ENCODE results near the gene UGGT2. TPM values are rescaled to one million over a fixed set of nuclear protein-coding genes. Genes with fewer than 3 reads are reported as not detected.
"Not testable (repeated sequence)": the region's sequence is repeated elsewhere in the genome, so short reads cannot be mapped to it uniquely, and the experiment has no call there.

The UGGT2 gene
- total RNA-seq, 1 donor from 2014 or later: 33.4 TPM

DNA sequence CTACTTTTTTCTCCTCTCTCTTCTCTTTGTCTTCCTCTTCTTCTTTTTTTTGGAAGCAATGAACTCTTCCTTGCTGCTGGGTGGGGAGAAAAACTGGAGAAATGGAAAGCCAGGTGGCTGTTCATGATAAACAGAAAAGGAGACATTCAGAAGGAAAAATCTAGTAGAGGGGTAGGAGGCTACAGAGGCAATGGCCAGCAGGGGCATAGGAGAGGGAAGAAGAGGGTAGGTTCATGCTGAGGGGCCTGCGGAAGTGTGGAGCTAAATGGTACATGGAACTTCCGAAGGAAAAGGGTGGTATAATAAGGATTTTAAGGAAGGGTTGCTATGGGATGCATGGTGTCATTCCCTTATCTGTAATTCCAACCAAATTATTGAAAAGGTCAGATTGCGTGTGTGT, 19.2 kb upstream of the UGGT2 start:
- H3K27me3 ChIP-seq: no peaks in the 10 kb centered on the region
- H3K36me3 ChIP-seq: no peaks in the 10 kb centered on the region
- no peaks in the 10 kb centered on the region for H3K9me3 ChIP-seq
- TF ChIP-seq POLR2AphosphoS5 (IDR thresholded peaks at IDR 0.05; ENCODE audit: insufficient read depth in 1 of 2, low read depth in 1 of 2) (no peak), POLR2A (IDR thresholded peaks at IDR 0.05) (no peak)
- TF ChIP-seq, protein P1, sequence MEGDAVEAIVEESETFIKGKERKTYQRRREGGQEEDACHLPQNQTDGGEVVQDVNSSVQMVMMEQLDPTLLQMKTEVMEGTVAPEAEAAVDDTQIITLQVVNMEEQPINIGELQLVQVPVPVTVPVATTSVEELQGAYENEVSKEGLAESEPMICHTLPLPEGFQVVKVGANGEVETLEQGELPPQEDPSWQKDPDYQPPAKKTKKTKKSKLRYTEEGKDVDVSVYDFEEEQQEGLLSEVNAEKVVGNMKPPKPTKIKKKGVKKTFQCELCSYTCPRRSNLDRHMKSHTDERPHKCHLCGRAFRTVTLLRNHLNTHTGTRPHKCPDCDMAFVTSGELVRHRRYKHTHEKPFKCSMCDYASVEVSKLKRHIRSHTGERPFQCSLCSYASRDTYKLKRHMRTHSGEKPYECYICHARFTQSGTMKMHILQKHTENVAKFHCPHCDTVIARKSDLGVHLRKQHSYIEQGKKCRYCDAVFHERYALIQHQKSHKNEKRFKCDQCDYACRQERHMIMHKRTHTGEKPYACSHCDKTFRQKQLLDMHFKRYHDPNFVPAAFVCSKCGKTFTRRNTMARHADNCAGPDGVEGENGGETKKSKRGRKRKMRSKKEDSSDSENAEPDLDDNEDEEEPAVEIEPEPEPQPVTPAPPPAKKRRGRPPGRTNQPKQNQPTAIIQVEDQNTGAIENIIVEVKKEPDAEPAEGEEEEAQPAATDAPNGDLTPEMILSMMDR (IDR thresholded peaks at IDR 0.05): no peak
- intact Hi-C loops (cut with DNase I): no loop called here
- no peaks in the 10 kb centered on the region for H3K4me1 ChIP-seq
- DNase-seq (ENCODE audit: extremely low spot score in 2 of 2): no peak
- no peak overlapping the region for H3K4me3 ChIP-seq
- H3K27ac ChIP-seq: no peak overlapping the region

DNA sequence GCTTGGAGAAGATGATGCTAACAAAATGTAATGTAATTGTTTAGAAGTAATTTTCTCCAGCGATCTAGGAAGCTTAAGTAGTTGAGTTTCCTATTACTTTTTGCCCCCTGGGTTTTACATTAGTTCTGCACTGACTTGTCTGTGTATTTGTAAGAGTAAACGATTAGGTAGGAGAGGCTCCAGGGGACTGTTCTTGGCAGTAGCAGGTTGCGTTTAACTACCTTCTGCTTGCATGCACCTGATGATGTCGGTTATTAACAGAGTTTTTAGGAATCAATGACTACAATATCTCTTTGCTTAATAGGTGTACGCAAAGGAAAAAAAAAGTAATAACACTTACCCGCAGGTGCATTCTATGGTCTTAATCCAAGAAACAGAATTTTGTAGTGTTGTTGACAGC, 18.3 kb upstream of the UGGT2 start:
- Histone ChIP-seq H3K36me3 (no peaks in the 10 kb centered on the region), H3K4me1 (no peaks in the 10 kb centered on the region), H3K9me3 (no peaks in the 10 kb centered on the region), H3K27ac (no peak overlapping the region), H3K27me3 (no peaks in the 10 kb centered on the region), H3K4me3 (no peak overlapping the region)
- TF ChIP-seq POLR2AphosphoS5 (IDR thresholded peaks at IDR 0.05; ENCODE audit: insufficient read depth in 1 of 2, low read depth in 1 of 2): no peak
- TF ChIP-seq, protein P1 (IDR thresholded peaks at IDR 0.05): no peak
- TF ChIP-seq POLR2A (IDR thresholded peaks at IDR 0.05): no peak
- no peak for DNase-seq (ENCODE audit: extremely low spot score in 2 of 2)
- intact Hi-C loops (cut with DNase I): no loop called here

DNA sequence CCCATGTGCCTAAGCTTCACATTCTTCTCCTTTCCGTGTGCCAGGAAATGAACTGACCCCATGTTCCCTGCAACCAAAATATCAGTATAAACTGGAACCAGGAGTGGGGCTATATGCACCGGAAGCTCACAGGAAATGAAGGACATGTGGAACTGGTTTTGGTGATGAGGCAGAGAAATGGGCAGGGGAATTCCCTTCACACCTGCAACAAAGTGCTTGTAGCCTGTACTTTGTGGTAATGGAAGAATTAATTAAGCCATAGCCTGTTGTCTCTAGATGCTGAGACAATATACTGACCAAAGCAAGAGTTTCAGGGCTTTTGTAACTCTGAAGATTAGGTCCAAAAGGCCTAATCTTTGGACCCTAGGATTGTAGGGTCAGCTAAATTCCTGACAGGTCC, 15.5 kb upstream of the UGGT2 start:
- Histone ChIP-seq H3K4me3 (no peak overlapping the region), H3K27me3 (no peaks in the 10 kb centered on the region), H3K36me3 (no peaks in the 10 kb centered on the region), H3K27ac (no peak overlapping the region), H3K9me3 (no peaks in the 10 kb centered on the region), H3K4me1 (no peaks in the 10 kb centered on the region)
- no peak for TF ChIP-seq POLR2A (IDR thresholded peaks at IDR 0.05)
- TF ChIP-seq, protein P1 (IDR thresholded peaks at IDR 0.05): no peak
- TF ChIP-seq POLR2AphosphoS5 (IDR thresholded peaks at IDR 0.05; ENCODE audit: insufficient read depth in 1 of 2, low read depth in 1 of 2): no peak
- intact Hi-C loops (cut with DNase I): no loop called here
- no peak for DNase-seq (ENCODE audit: extremely low spot score in 2 of 2)

DNA sequence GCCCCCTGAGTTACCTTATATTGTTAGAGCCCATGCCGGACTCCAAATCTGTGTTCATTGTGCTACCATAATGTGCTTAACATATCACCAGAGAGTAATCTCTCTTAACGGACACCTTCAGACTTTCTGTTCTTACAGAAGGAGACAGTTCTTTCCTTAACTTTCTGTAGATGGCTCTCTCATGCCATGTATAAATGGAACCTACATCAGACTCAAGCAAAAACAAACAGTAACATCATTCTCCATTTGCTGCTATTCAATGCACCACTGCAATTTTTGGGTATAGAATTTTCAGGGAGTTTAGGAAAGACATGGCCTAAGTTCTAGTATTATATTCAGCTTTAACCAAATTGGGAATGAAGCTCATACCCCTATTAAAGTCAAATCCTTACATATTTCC, 12.6 kb upstream of the UGGT2 start:
- intact Hi-C loops (cut with DNase I): no loop called here
- no peak overlapping the region for H3K4me3 ChIP-seq
- TF ChIP-seq POLR2A (IDR thresholded peaks at IDR 0.05) (no peak), POLR2AphosphoS5 (IDR thresholded peaks at IDR 0.05; ENCODE audit: insufficient read depth in 1 of 2, low read depth in 1 of 2) (no peak)
- TF ChIP-seq, protein P1 (IDR thresholded peaks at IDR 0.05): no peak
- no peaks in the 10 kb centered on the region for H3K27me3 ChIP-seq
- no peak for DNase-seq (ENCODE audit: extremely low spot score in 2 of 2)
- H3K9me3 ChIP-seq: no peaks in the 10 kb centered on the region
- no peaks in the 10 kb centered on the region for H3K36me3 ChIP-seq
- no peak overlapping the region for H3K27ac ChIP-seq
- H3K4me1 ChIP-seq: no peaks in the 10 kb centered on the region

DNA sequence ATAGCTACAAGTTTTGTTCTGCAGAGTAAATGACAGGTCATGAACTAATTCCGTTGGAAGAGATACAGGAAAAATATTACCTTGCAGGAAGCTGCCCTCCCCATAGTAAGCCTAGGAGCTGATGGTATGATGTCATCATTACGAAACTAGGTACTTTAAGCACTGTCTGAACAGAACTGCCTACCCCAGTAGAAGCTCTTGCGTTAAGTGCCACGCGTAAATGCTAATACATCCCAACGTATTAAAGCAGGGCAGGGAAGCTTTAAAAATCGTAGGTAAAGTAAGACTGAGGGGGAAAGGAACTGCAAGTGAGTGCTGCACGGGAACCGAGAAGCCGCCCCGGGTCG, 572 bp downstream of the UGGT2 start:
- no peak for DNase-seq (ENCODE audit: extremely low spot score in 2 of 2)

DNA sequence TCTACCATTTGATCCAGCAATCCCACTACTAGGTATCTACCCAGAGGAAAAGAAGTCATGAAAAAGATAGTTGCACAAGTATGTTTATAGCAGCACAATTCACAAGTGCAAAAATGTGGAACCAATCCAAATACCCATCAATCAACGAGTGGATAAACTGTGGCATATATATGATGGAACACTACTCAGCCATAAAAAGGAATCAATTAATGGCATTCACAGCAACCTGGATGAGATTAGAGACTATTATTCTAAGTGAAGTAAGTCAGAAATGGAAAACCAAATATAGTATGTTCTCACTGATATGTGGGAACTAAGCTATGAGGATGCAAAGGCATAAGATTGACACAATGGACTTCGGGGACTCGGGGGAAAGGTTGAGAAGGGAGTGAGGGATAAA, 1.3 kb downstream of the UGGT2 start:
- H3K27ac ChIP-seq; H3K27me3 ChIP-seq; H3K36me3 ChIP-seq; DNase-seq (ENCODE audit: extremely low spot score in 2 of 2); H3K4me1 ChIP-seq; intact Hi-C loops (cut with DNase I); H3K9me3 ChIP-seq: not testable (repeated sequence)
- peak overlapping the region; percentile 62 to 95 for H3K4me3 ChIP-seq

More for the DNA sequence above, 572 bp downstream of the UGGT2 start:
- Histone ChIP-seq H3K4me1 (peaks cover 6% of the 10 kb centered on the region), H3K36me3 (no peaks in the 10 kb centered on the region), H3K9me3 (no peaks in the 10 kb centered on the region), H3K27ac (peak overlapping the region; percentile 73), H3K4me3 (peak overlapping the region; percentile 62 to 95), H3K27me3 (no peaks in the 10 kb centered on the region)
- no peak for TF ChIP-seq POLR2AphosphoS5 (IDR thresholded peaks at IDR 0.05; ENCODE audit: insufficient read depth in 1 of 2, low read depth in 1 of 2)
- no peak for TF ChIP-seq POLR2A (IDR thresholded peaks at IDR 0.05)
- TF ChIP-seq, protein P1 (IDR thresholded peaks at IDR 0.05): no peak
- intact Hi-C loops (cut with DNase I): no loop called here

DNA sequence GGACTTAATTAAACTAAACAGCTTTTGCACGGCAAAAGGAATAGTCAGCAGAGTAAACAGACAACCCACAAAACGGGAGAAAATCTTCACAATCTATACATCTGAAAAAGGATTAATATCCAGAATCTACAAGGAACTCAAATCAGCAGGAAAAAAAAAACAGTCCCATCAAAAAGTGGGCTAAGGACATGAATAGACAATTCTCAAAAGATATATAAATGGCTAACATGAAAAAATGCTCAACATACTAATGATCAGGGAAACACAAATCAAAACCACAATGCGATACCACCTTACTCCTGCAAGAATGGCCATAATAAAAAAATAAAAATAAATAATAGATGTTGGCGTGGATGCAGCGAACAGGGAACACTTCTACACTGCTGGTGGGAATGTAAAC, 1.7 kb downstream of the UGGT2 start:
- H3K36me3 ChIP-seq; DNase-seq (ENCODE audit: extremely low spot score in 2 of 2); intact Hi-C loops (cut with DNase I); H3K4me3 ChIP-seq; H3K27ac ChIP-seq; H3K27me3 ChIP-seq; H3K9me3 ChIP-seq; H3K4me1 ChIP-seq: not testable (repeated sequence)

DNA sequence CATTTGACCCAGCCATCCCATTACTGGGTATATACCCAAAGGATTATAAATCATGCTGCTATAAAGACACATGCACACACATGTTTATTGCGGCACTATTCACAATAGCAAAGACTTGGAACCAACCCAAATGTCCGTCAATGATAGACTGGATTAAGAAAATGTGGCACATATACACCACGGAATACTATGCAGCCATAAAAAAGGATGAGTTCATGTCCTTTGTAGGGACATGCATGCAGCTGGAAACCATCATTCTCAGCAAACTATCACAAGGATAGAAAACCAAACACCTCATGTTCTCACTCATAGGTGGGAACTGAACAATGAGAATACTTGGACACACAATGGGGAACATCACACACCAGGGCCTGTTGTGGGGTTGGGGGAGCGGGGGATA, 2.2 kb downstream of the UGGT2 start:
- H3K27ac ChIP-seq; H3K36me3 ChIP-seq; intact Hi-C loops (cut with DNase I); DNase-seq (ENCODE audit: extremely low spot score in 2 of 2); H3K4me3 ChIP-seq; H3K9me3 ChIP-seq; H3K4me1 ChIP-seq; H3K27me3 ChIP-seq: not testable (repeated sequence)
